NB4 (cell line): ENCODE measurements around the gene UBE2L3.

Experiments
- CTCF ChIP-seq: IDR thresholded peaks from one replicate; pipeline ENCODE4 v1.5.1; 2012; ENCODE audit warnings: low read depth, low read length
- MAX ChIP-seq: IDR thresholded peaks from 2 replicates; pipeline ENCODE4 v1.6.1; 2011; ENCODE audit warnings: low read depth, low read length

- TF ChIP-seq CTCF (no peak), MAX (peak; percentile 27; the same call in 1 of the 2 replicates)
Observed at GRCh38 chr22:21632237-21632895, 64.9 kb downstream of the UBE2L3 start, which contains the start of gene CCDC116.
